Measurements from ENCODE around the gene TRAPPC3.

Gene TRAPPC3

DNA sequence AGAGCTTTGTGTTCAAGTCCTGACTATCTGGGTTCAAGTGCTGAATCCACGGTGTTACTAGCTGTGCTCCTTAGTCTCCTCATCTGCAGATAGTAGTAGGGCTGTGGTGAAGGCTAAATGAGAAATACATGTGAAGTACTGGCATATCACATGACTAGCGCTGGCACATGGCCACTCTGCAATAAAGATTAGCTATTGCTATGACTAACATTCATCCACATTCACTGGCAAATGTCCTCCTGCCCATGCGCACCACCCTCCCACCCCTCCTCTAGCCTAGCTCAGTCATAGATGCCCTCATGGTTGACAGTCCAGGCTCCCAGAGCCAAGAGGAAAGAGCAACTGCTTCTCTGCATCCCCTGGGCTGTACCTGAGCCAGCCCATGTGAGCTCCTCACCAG is 15.8 kb downstream of the TRAPPC3 start:
- peaks cover 8 to 21% (median 18%) of the 10 kb centered on the region in 3 donors for H3K36me3 ChIP-seq
- DNase-seq: peak; percentile 74 to 89
- H3K9me3 ChIP-seq: no peaks in the 10 kb centered on the region
- H3K4me1 ChIP-seq: peaks cover 7 to 52% (median 43%) of the 10 kb centered on the region in 4 donors
- H3K27me3 ChIP-seq: no peaks in the 10 kb centered on the region
- intact Hi-C loops (cut with DNase I; ENCODE audit: low total_unique reads): no loop called here
- no peak overlapping the region for H3K4me3 ChIP-seq
- TF ChIP-seq, protein P1, sequence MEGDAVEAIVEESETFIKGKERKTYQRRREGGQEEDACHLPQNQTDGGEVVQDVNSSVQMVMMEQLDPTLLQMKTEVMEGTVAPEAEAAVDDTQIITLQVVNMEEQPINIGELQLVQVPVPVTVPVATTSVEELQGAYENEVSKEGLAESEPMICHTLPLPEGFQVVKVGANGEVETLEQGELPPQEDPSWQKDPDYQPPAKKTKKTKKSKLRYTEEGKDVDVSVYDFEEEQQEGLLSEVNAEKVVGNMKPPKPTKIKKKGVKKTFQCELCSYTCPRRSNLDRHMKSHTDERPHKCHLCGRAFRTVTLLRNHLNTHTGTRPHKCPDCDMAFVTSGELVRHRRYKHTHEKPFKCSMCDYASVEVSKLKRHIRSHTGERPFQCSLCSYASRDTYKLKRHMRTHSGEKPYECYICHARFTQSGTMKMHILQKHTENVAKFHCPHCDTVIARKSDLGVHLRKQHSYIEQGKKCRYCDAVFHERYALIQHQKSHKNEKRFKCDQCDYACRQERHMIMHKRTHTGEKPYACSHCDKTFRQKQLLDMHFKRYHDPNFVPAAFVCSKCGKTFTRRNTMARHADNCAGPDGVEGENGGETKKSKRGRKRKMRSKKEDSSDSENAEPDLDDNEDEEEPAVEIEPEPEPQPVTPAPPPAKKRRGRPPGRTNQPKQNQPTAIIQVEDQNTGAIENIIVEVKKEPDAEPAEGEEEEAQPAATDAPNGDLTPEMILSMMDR (IDR thresholded peaks at IDR 0.05): no peak
- H3K27ac ChIP-seq: peak overlapping the region; percentile 76 to 77

DNA sequence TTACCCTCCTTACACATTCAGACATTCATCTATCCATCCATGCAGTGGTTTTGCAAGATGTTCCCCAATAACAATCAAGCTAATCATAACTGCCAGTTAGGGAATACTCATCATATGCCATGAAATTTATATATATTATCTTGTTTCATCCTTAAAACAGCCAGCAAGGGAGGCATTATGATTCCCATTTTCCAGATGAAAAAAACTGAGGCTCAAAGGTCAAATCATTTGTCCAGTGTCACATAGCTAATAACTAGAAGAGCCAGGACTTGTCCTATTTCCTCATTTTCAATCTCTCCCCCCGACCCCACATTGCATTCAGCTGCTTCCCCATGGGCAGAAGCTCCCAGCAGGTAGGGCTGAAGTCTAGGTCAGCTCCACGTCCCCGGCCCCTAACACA is 17.3 kb downstream of the TRAPPC3 start:
- no peaks in the 10 kb centered on the region for H3K27me3 ChIP-seq
- H3K4me3 ChIP-seq: no peak overlapping the region
- DNase-seq: no peak
- TF ChIP-seq, protein P1 (IDR thresholded peaks at IDR 0.05): no peak
- H3K27ac ChIP-seq: no peak overlapping the region
- H3K36me3 ChIP-seq: peaks cover 0 to 6% (median 4%) of the 10 kb centered on the region in 3 donors
- no peaks in the 10 kb centered on the region for H3K9me3 ChIP-seq
- H3K4me1 ChIP-seq: peaks cover 7 to 55% (median 42%) of the 10 kb centered on the region in 4 donors
- intact Hi-C loops (cut with DNase I; ENCODE audit: low total_unique reads): no loop called here

DNA sequence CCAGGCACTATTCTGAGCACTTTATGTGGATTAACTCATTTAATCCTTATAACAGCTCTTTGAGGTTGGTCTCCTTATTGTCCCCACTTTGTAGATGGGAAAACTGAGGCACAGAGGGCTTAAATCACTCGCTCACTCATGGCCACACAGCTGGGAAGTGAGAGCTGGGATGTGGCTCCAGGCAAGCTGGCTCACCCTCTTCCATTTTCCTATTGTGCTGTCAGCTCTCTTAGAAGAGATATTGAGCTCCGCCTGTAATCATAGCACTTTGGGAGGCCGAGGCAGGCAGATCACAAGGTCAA is 20.4 kb downstream of the TRAPPC3 start:
- Histone ChIP-seq H3K4me3 (no peak overlapping the region), H3K27me3 (no peaks in the 10 kb centered on the region), H3K27ac (no peak overlapping the region), H3K4me1 (peaks cover 0 to 52% (median 29%) of the 10 kb centered on the region in 4 donors), H3K36me3 (no peaks in the 10 kb centered on the region), H3K9me3 (no peaks in the 10 kb centered on the region)
- TF ChIP-seq, protein P1 (IDR thresholded peaks at IDR 0.05): no peak
- DNase-seq: no peak
- intact Hi-C loops (cut with DNase I; ENCODE audit: low total_unique reads): no loop called here

DNA sequence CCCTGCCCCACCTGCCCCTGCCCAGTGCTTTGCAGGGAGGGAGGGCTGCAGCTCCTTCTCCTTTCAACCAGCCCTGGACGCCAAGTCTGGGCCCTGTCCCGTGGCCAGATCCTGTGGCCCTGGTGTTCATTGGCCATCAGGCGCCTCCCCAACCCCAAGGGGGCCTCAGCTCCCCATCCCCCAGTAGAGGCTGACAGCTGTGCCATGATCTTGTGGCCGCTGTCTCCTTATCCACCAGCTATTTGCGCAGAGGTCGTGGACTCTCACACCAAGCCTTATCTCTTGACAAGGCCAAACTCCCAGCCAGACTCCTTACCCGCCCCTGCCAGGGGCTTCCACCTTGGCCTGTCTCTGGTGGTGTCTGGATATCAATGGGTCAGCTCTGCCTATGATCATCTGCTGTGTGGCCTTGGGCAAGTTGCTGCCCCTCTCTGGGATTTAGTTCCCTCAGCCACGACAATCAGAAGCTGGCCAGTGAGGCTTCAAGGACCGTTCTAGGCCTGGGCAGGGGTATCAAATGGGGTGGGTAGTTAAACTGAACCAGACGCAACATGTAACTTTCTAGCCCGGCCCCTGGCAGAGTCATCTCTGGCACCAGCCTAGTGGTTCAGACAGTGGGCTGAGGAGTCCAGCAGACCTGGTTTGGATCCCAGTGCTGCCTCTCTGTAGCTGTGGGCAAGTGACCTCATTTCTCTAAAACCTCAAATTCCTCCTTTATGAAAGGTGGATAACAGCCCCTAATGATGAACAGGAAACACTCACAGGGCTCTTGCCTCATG is 21.0 kb downstream of the TRAPPC3 start:
- TF ChIP-seq, protein P1 (IDR thresholded peaks at IDR 0.05): no peak
- Histone ChIP-seq H3K36me3 (no peaks in the 10 kb centered on the region), H3K4me1 (peaks cover 0 to 52% (median 27%) of the 10 kb centered on the region in 4 donors), H3K27me3 (no peaks in the 10 kb centered on the region), H3K27ac (no peak overlapping the region), H3K9me3 (no peaks in the 10 kb centered on the region), H3K4me3 (no peak overlapping the region)
- no peak for DNase-seq
- intact Hi-C loops (cut with DNase I; ENCODE audit: low total_unique reads): no loop called here

DNA sequence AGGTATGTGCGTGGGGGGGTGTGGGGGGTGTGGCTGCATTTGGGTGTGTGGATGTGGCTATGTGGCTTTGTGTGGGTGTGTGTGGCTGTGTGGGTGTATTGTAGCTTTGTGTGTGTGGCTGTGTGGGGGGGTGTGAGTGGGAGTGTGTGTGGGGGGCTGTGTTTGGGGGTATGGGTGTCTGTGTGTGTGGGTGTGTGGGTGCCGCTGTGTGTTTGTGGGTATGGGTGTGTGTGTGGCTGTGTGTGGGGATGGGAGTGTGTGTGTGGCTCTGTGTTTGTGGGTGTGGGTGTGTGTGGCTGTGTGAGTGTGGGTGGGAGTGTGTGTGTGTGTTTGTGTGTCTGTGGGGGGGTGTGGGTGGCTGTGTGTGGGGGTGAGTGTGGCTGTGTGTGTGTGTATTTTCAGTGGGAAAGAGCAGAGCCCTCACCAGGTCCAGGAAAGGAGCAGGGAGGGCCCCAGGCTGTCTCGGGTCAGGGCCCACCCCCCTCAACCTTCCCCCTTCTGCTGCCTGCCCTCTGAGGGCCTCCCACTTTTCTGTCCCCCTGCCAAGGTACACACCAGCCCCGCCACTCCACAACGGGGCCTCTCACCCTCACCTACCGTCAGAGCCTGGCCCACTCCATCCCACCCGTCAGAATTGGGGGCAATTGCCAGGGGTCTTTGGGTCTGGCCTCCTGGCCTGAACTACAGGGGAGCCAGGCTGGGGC is 22.3 kb downstream of the TRAPPC3 start:
- H3K4me1 ChIP-seq: peaks cover 0 to 54% (median 27%) of the 10 kb centered on the region in 4 donors
- H3K27me3 ChIP-seq: no peaks in the 10 kb centered on the region
- intact Hi-C loops (cut with DNase I; ENCODE audit: low total_unique reads): no loop called here
- DNase-seq: no peak
- H3K27ac ChIP-seq: no peak overlapping the region
- TF ChIP-seq, protein P1 (IDR thresholded peaks at IDR 0.05): no peak
- H3K9me3 ChIP-seq: no peaks in the 10 kb centered on the region
- no peak overlapping the region for H3K4me3 ChIP-seq
- no peaks in the 10 kb centered on the region for H3K36me3 ChIP-seq
